ENCODE measurements around the gene ULK4. TPM values are rescaled to one million over a fixed set of nuclear protein-coding genes. Genes with fewer than 3 reads are reported as not detected.

Gene ULK4
- total and polyA plus RNA-seq, 9 of the 15 experiments (the other 6 are each of a cell fraction or from before 2014, with no cell fraction given) = 3.0 to 5.9 (median 3.5) TPM

- intact Hi-C loops (cut with micrococcal nuclease) (no loop called here), in situ Hi-C loops (cut with MboI) (no loop called here)
- no peaks in the 10 kb centered on the region for H3K27me3 ChIP-seq (ENCODE audit: control insufficient read depth in 2 of 2, insufficient read depth in 2 of 2, low read length in 2 of 2)
- CTCF ChIA-PET (ENCODE audit: low intra/inter-chr PET ratio) = no interaction called here
- no peak overlapping the region for H2AFZ ChIP-seq (ENCODE audit: low read depth, low read length)
- no peaks in the 10 kb centered on the region for H3K4me1 ChIP-seq (replicated peaks in 1 of 2; ENCODE audit: control insufficient read depth in 2 of 2, insufficient read depth in 2 of 2, low read length in 2 of 2)
- H3K36me3 ChIP-seq (ENCODE audit: control insufficient read depth, insufficient read depth, low read length) = peaks cover 97% of the 10 kb centered on the region
- 96% methylated on average over 2 of the region's 2 CpGs for WGBS (ENCODE audit: insufficient coverage, low coverage, missing lambda C conversion rate)
- no peak overlapping the region for H3K4me2 ChIP-seq (ENCODE audit: insufficient read depth, low read length)
- no peaks in the 10 kb centered on the region for H3K79me2 ChIP-seq (ENCODE audit: control insufficient read depth, insufficient read depth, low read length)
- H3K4me3 ChIP-seq = no peak overlapping the region
- no peaks in the 10 kb centered on the region for H4K20me1 ChIP-seq (replicated peaks; ENCODE audit: control insufficient read depth, insufficient read depth, low read length)
- DNase-seq (ENCODE audit: extremely low read depth in 1 of 4, low spot score in 3 of 4) (no peak), ATAC-seq (no peak), FAIRE-seq (no peak)
- no TSS peak for BruUV-seq (replicated peaks)
- H3K27ac ChIP-seq (ENCODE audit: extremely low read depth, low read depth, low read length) = no peak overlapping the region
- POLR2A ChIA-PET = interaction anchor here (0.6 to 1.4 kb wide), 5 partner anchors 9 to 1317 kb away, joined by 3 to 5 read pairs (median 3); no protein-coding TSS in a partner anchor
- H3K9ac ChIP-seq (ENCODE audit: insufficient read depth in 1 of 2, low read depth in 2 of 2, low read length in 2 of 2) = no peak overlapping the region
- no peaks in the 10 kb centered on the region for H3K9me3 ChIP-seq (replicated peaks; ENCODE audit: control insufficient read depth, insufficient read depth, low read depth, low read length)
- H3K9me1 ChIP-seq (ENCODE audit: control insufficient read depth, insufficient read depth, low read length) = no peaks in the 10 kb centered on the region
- no peak for TF ChIP-seq PHB2 (IDR thresholded peaks at IDR 0.05; ENCODE audit: low read depth)
- TF ChIP-seq NR1H2 (CRISPR knock-in tag; IDR thresholded peaks at IDR 0.05) = no peak
- no peak for TF ChIP-seq ASH1L (IDR thresholded peaks at IDR 0.05; ENCODE audit: borderline replicate concordance, low read depth, partially characterized antibody)
- no peak for TF ChIP-seq MEF2D (tag; conservative IDR thresholded peaks at IDR 0.05; ENCODE audit: low read depth)
- no peak for TF ChIP-seq NFRKB (IDR thresholded peaks at IDR 0.05; ENCODE audit: low read depth)
- TF ChIP-seq GTF2E2 (tag; IDR thresholded peaks at IDR 0.05) = no peak
- no peak for TF ChIP-seq ZNF76 (CRISPR knock-in tag; IDR thresholded peaks at IDR 0.05; ENCODE audit: borderline replicate concordance)
- no peak for TF ChIP-seq CEBPB (tag; IDR thresholded peaks at IDR 0.05)
- TF ChIP-seq CREB3 (tag; conservative IDR thresholded peaks at IDR 0.05; ENCODE audit: low read depth) = no peak
- TF ChIP-seq EZH2 (IDR thresholded peaks at IDR 0.05; ENCODE audit: borderline replicate concordance, low read depth, low read length) = no peak
- no peak for TF ChIP-seq BRF2 (IDR thresholded peaks at IDR 0.05; ENCODE audit: borderline replicate concordance, insufficient read depth, insufficient read length)
- TF ChIP-seq SIN3B (IDR thresholded peaks at IDR 0.05; ENCODE audit: low read depth) = no peak
- no peak for TF ChIP-seq ZNF561 (CRISPR knock-in tag; conservative IDR thresholded peaks at IDR 0.05)
- no peak for TF ChIP-seq ZNF518B (CRISPR knock-in tag; IDR thresholded peaks at IDR 0.05)
These were observed 725.7 kb downstream of the ULK4 start for GRCh38 chr3:41236228-41236627.

All from K562 (cell line).